Gastrocnemius medialis (tissue), 4 donors: ENCODE measurements around the gene SYT1. TPM values are rescaled to one million over a fixed set of nuclear protein-coding genes. Genes with fewer than 3 reads are reported as not detected.

Source experiments
- ATAC-seq, 2 donors: fragments of 150-250 bp; one replicate each; pipeline ENCODE4 v1.9.1; 2016
- DNase-seq, 2 donors: peaks; one replicate each; pipeline ENCODE4 v3.0.0-alpha.2; 2019
- H3K27ac ChIP-seq, 4 donors: fragments of 200-600 bp; sonication (generic); 1 replicate in 1 of 4; 2 replicates in 3 of 4; pipeline ENCODE4 v1.5.1; 2016 to 2018; ENCODE audit warnings: mild to moderate bottlenecking in 2 of 4, moderate library complexity in 1 of 4
- H3K27me3 ChIP-seq, 3 donors: fragments of 200-600 bp; sonication (generic) in 2 of 3; 1 replicate in 1 of 3; 2 replicates in 2 of 3; pipeline versions ENCODE4 v1.5.1 to v1.6.0; 2016 to 2019; ENCODE audit warnings: mild to moderate bottlenecking in 1 of 3, moderate library complexity in 1 of 3
- H3K36me3 ChIP-seq, 2 donors: fragments of 200-600 bp; sonication (generic) in 1 of 2; one replicate each; pipeline ENCODE4 v1.5.1; 2017 to 2018
- H3K4me1 ChIP-seq, 2 donors: fragments of 200-600 bp; sonication (generic) in 1 of 2; one replicate each; pipeline ENCODE4 v1.5.1; 2016 to 2017; ENCODE audit warnings: mild to moderate bottlenecking in 2 of 2
- H3K4me3 ChIP-seq, 4 donors: fragments of 200-600 bp; sonication (generic) in 3 of 4; 1 replicate in 1 of 4; 2 replicates in 3 of 4; pipeline ENCODE4 v1.5.1; 2016 to 2019; ENCODE audit warnings: mild to moderate bottlenecking in 2 of 4
- H3K9me3 ChIP-seq, 3 donors: fragments of 200-600 bp; sonication (generic) in 2 of 3; 1 replicate in 1 of 3; 2 replicates in 2 of 3; pipeline ENCODE4 v1.5.1; 2016 to 2019
- POLR2A ChIP-seq, 2 donors: fragments of 450-650 bp; IDR thresholded peaks; one replicate each; pipeline ENCODE4 v1.6.1; 2017; ENCODE audit warnings: antibody characterized with exemption in 2 of 2, mild to moderate bottlenecking in 2 of 2, moderate library complexity in 2 of 2
- in situ Hi-C, 4 donors: fragments of 200-750 bp; cut with MboI; loops; one replicate each; pipeline versions ENCODE4 v1.15.0 to v1.8.0; 2017; ENCODE audit warnings: low sequenced_read_pairs in 4 of 4
- intact Hi-C: fragments of 100-400 bp; cut with DNase I; formaldehyde crosslinking; loops from one replicate; pipeline ENCODE4 v1.15.1; 2023; ENCODE audit warnings: low total_unique reads
- total RNA-seq, 4 donors: library from RNA; depleted of rRNA; stranded (reverse); fragments of >200 nt; gene quantifications; one replicate each; pipeline versions ENCODE4 v1.1.0 to v1.2.3, GENCODE V29; 2016
- TF ChIP-seq, protein P1 (sequence below), 5 experiments: fragments of 450-650 bp in 3 of 5; fragments of 200-600 bp in 2 of 5; sonication (generic) in 2 of 5; IDR thresholded peaks in 4 of 5; conservative IDR thresholded peaks in 1 of 5; 1 replicate in 4 of 5; 2 replicates in 1 of 5; pipeline ENCODE4 v1.5.1; 2016 to 2019; ENCODE audit warnings: antibody characterized with exemption in 5 of 5, mild to moderate bottlenecking in 3 of 5, moderate library complexity in 3 of 5

The SYT1 gene
- total RNA-seq, 4 donors from 2014 or later, result 0.13 to 0.88 TPM; not detected in 2

DNA sequence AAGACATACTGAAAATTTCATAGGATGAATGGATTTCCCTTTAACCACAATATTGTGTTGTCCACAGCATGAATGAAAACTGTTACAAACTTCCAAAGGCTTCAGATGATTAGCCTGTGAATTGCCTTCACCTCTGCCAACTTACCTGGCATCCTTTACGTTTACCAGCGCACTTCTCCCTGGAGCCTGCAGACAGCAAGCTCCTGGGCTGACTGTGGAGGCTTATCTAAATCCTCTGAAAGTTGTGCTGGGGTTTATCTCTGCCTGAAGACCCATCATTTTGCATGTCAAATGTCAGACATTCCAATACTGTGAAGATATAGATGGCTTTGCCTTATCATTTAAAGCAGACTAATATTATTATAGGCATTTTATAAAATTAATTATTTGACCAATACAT lies 403.0 kb downstream of the SYT1 start:
- no peak overlapping the region for H3K27ac ChIP-seq
- no peak for TF ChIP-seq POLR2A (IDR thresholded peaks at IDR 0.05)
- TF ChIP-seq, protein P1, sequence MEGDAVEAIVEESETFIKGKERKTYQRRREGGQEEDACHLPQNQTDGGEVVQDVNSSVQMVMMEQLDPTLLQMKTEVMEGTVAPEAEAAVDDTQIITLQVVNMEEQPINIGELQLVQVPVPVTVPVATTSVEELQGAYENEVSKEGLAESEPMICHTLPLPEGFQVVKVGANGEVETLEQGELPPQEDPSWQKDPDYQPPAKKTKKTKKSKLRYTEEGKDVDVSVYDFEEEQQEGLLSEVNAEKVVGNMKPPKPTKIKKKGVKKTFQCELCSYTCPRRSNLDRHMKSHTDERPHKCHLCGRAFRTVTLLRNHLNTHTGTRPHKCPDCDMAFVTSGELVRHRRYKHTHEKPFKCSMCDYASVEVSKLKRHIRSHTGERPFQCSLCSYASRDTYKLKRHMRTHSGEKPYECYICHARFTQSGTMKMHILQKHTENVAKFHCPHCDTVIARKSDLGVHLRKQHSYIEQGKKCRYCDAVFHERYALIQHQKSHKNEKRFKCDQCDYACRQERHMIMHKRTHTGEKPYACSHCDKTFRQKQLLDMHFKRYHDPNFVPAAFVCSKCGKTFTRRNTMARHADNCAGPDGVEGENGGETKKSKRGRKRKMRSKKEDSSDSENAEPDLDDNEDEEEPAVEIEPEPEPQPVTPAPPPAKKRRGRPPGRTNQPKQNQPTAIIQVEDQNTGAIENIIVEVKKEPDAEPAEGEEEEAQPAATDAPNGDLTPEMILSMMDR (IDR thresholded peaks at IDR 0.05 in 4 of 5, conservative IDR thresholded peaks at IDR 0.05 in 1 of 5), result no peak
- H3K4me3 ChIP-seq, result no peak overlapping the region
- H3K9me3 ChIP-seq, result no peaks in the 10 kb centered on the region
- H3K36me3 ChIP-seq, result no peaks in the 10 kb centered on the region
- intact Hi-C loops (no loop called here), in situ Hi-C loops (no loop called here)
- no peaks in the 10 kb centered on the region for H3K27me3 ChIP-seq
- no peak for ATAC-seq
- H3K4me1 ChIP-seq, result no peaks in the 10 kb centered on the region
- no peak for DNase-seq

DNA sequence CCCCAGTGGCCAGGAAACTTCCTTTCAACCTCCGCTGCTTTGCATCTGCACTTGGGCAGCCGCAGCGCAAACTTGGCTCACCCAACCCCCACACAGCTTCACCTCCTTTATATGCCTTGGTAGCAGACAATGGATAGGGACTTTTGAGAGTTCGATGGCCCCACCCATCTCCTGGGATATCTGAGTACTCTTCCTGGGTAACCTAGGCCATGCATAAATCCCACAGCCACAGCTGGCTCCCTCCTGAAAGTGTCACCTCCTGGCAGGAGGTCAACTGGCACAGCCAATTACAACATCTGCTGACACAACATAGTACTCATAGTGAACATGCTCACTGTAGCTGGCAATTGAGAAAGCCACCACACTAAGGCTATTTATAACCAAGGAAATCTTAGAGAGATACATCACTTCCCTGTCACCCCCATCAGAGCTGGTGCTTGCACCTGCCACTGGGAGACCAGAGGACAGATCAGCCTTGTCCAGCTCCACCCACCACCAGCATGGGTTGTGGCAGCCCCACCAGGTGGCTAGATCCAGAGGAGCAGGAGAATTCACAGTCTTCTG lies 410.0 kb downstream of the SYT1 start:
- no peaks in the 10 kb centered on the region for H3K4me1 ChIP-seq
- intact Hi-C loops, result no loop called here
- H3K36me3 ChIP-seq, result no peaks in the 10 kb centered on the region
- H3K4me3 ChIP-seq, result no peak overlapping the region
- no peak for TF ChIP-seq POLR2A (IDR thresholded peaks at IDR 0.05)
- TF ChIP-seq, protein P1 (IDR thresholded peaks at IDR 0.05 in 4 of 5, conservative IDR thresholded peaks at IDR 0.05 in 1 of 5), result no peak
- H3K9me3 ChIP-seq, result no peaks in the 10 kb centered on the region
- in situ Hi-C loops, result no loop called here
- no peak overlapping the region for H3K27ac ChIP-seq
- ATAC-seq (no peak), DNase-seq (no peak)
- no peaks in the 10 kb centered on the region for H3K27me3 ChIP-seq

DNA sequence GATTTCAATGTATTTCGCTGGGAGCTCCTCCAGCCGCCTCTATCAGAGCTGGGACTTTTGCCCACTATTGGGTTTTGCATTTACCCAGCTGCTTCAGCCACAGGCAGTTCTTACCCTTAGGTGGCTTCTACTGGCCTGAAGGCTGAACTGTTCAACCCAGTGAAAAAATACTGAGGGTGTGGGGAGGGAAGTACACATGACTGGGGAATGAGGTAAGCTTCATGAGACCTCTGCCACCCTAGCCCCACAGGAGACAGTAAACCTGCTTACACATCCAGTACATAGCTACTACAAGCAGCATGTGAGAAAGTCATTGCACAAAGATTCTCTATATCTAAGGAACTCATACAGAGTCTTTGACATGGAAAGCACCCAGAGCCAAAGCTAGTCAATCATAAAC lies 411.1 kb downstream of the SYT1 start:
- in situ Hi-C loops, result no loop called here
- H3K27me3 ChIP-seq, result no peaks in the 10 kb centered on the region

DNA sequence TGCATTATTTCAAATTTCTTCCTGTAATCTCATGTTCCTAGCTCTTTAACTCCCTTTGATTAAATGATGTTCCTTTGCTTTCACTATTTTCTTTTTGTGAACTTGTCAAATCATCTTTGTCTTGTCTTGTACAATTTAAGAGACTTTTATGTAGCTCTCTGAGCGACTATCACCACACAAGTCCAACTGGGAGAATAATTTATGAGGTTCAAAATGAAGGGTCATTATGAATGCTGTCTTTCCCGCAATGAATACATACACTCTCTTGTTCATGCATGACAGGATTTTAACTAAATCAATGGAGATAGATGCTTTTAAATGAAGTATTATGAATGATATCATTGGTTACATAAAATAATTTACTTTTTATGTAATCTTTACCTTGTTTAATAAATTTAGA lies 418.8 kb downstream of the SYT1 start:
- in situ Hi-C loops, result no loop called here
- intact Hi-C loops, result no loop called here
- no peaks in the 10 kb centered on the region for H3K27me3 ChIP-seq
- H3K4me3 ChIP-seq, result no peak overlapping the region
- H3K27ac ChIP-seq, result no peak overlapping the region
- no peaks in the 10 kb centered on the region for H3K4me1 ChIP-seq
- ATAC-seq (no peak), DNase-seq (no peak)
- TF ChIP-seq, protein P1 (IDR thresholded peaks at IDR 0.05 in 4 of 5, conservative IDR thresholded peaks at IDR 0.05 in 1 of 5), result no peak
- TF ChIP-seq POLR2A (IDR thresholded peaks at IDR 0.05), result no peak
- H3K9me3 ChIP-seq, result no peaks in the 10 kb centered on the region
- no peaks in the 10 kb centered on the region for H3K36me3 ChIP-seq

More for the DNA sequence above, 411.1 kb downstream of the SYT1 start:
- TF ChIP-seq, protein P1 (IDR thresholded peaks at IDR 0.05 in 4 of 5, conservative IDR thresholded peaks at IDR 0.05 in 1 of 5), result no peak
- TF ChIP-seq POLR2A (IDR thresholded peaks at IDR 0.05), result no peak
- ATAC-seq (no peak), DNase-seq (no peak)
- H3K4me3 ChIP-seq, result no peak overlapping the region
- intact Hi-C loops, result no loop called here
- H3K36me3 ChIP-seq, result no peaks in the 10 kb centered on the region
- no peaks in the 10 kb centered on the region for H3K9me3 ChIP-seq
- no peak overlapping the region for H3K27ac ChIP-seq
- no peaks in the 10 kb centered on the region for H3K4me1 ChIP-seq

DNA sequence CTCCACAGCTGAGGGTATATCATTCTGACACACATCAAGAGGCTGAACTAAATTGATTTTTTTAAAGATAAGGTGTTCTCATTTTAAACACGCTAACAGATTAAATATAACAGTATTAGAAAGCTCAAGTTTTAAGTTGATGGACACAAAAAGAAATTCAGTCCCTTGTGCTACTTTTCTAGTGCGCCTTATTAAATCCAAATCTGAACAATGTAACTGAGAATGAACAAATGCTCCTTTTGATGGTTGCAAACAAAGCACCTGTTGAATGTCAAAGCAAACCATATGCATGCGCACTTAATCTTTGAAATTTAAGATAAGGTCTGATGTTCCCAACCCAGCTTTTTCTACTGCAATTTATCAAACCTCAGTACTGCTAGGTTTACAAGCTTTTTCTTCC lies 424.3 kb downstream of the SYT1 start:
- no peaks in the 10 kb centered on the region for H3K27me3 ChIP-seq
- TF ChIP-seq, protein P1 (IDR thresholded peaks at IDR 0.05 in 4 of 5, conservative IDR thresholded peaks at IDR 0.05 in 1 of 5), result no peak
- TF ChIP-seq POLR2A (IDR thresholded peaks at IDR 0.05), result no peak
- in situ Hi-C loops, result no loop called here
- DNase-seq, result no peak
- intact Hi-C loops, result no loop called here
- no peak overlapping the region for H3K27ac ChIP-seq
- no peaks in the 10 kb centered on the region for H3K4me1 ChIP-seq
- no peak for ATAC-seq
- H3K4me3 ChIP-seq, result no peak overlapping the region
- no peaks in the 10 kb centered on the region for H3K36me3 ChIP-seq
- no peaks in the 10 kb centered on the region for H3K9me3 ChIP-seq
